H1 (cell line): ENCODE data around the gene GRAMD1B. TPM values are rescaled to one million over a fixed set of nuclear protein-coding genes. Genes with fewer than 3 reads are reported as not detected.

Experiments used
- CTCF ChIA-PET: fragments of 300-600 bp; sonication (Branson Sonifier 250); formaldehyde crosslinking; loops from one replicate; lab custom pipeline; 2021; ENCODE audit not compliant: partially characterized antibody; lab: Charles Lee
- POLR2A ChIA-PET: fragments of 300-600 bp; sonication (Branson Sonifier 250); formaldehyde crosslinking; loops from one replicate; lab custom pipeline; 2021; ENCODE audit warnings: inconsistent platforms; ENCODE audit not compliant: partially characterized antibody; lab: Charles Lee
- DNase-seq, 2 experiments: peaks; one replicate each; pipeline versions ENCODE4 v3.0.0 to v3.0.0-alpha.2; 2010 to 2022; ENCODE audit warnings: low spot score in 2 of 2, low read depth in 1 of 2, mixed read lengths in 1 of 2
- FAIRE-seq: peaks from 2 replicates; lab custom pipeline; 2011; peaks lifted over from hg19 to GRCh38; lab: Jason Lieb, UNC
- H2AFZ ChIP-seq: 2 replicates; pipeline ENCODE4 v1.8.1; 2012; ENCODE audit warnings: low read length, inconsistent platforms
- H2AK5ac ChIP-seq: 2 replicates; pipeline ENCODE4 v1.6.1; 2013; ENCODE audit warnings: low read depth, low read length
- H2BK120ac ChIP-seq: replicated peaks from 2 replicates; pipeline ENCODE3; 2013; ENCODE audit warnings: low read depth, low read length, inconsistent platforms
- H2BK12ac ChIP-seq: 2 replicates; pipeline ENCODE4 v1.6.1; 2013; ENCODE audit warnings: low read depth, low read length
- H2BK15ac ChIP-seq: 2 replicates; pipeline ENCODE4 v1.6.1; 2013; ENCODE audit warnings: low read length
- H2BK20ac ChIP-seq: 2 replicates; pipeline ENCODE4 v1.6.1; 2013; ENCODE audit warnings: low read length
- H2BK5ac ChIP-seq: 2 replicates; pipeline ENCODE4 v1.6.1; 2013; ENCODE audit warnings: low read depth, low read length
- H3K14ac ChIP-seq: 2 replicates; pipeline ENCODE4 v1.6.1; 2013; ENCODE audit warnings: inconsistent platforms; ENCODE audit not compliant: insufficient read length
- H3K18ac ChIP-seq: 2 replicates; pipeline ENCODE4 v1.6.1; 2013; ENCODE audit warnings: low read length; ENCODE audit errors: extremely low read depth
- H3K23ac ChIP-seq: 2 replicates; pipeline ENCODE4 v1.6.1; 2013; ENCODE audit warnings: inconsistent platforms; ENCODE audit not compliant: insufficient read length
- H3K23me2 ChIP-seq: 2 replicates; pipeline ENCODE4 v1.6.1; 2013; ENCODE audit warnings: low read depth, low read length
- H3K27ac ChIP-seq: 2 replicates; pipeline ENCODE4 v1.6.1; 2011; ENCODE audit warnings: low read depth, low read length, inconsistent platforms
- H3K27me3 ChIP-seq, 4 experiments: replicated peaks in 1 of 4; 1 replicate in 1 of 4; 2 replicates in 3 of 4; pipeline versions ENCODE4 v1.6.1 to v1.8.1; 2011 to 2013; ENCODE audit warnings: low read length in 3 of 4, mild to moderate bottlenecking in 3 of 4, inconsistent platforms in 2 of 4, mixed read lengths in 2 of 4, moderate library complexity in 1 of 4; ENCODE audit not compliant: control insufficient read depth in 3 of 4, insufficient read depth in 3 of 4; ENCODE audit errors: extremely low read depth in 1 of 4
- H3K36me3 ChIP-seq, 4 experiments: 2 replicates each; pipeline versions ENCODE4 v1.6.1 to v1.8.1; 2011 to 2013; ENCODE audit warnings: mild to moderate bottlenecking in 4 of 4, low read length in 3 of 4, moderate library complexity in 2 of 4, control low read depth in 1 of 4, inconsistent platforms in 1 of 4; ENCODE audit not compliant: insufficient read depth in 4 of 4, control insufficient read depth in 2 of 4
- H3K4ac ChIP-seq: replicated peaks from 2 replicates; pipeline ENCODE3; 2013; ENCODE audit warnings: low read length, low read depth, mixed read lengths, inconsistent platforms; ENCODE audit not compliant: insufficient read length
- H3K4me1 ChIP-seq, 4 experiments: replicated peaks in 1 of 4; 1 replicate in 1 of 4; 2 replicates in 3 of 4; pipeline versions ENCODE4 v1.6.1 to v1.8.1; 2011 to 2013; ENCODE audit warnings: low read length in 3 of 4, inconsistent platforms in 2 of 4, mixed read lengths in 1 of 4; ENCODE audit not compliant: insufficient read depth in 4 of 4, control insufficient read depth in 3 of 4
- H3K4me2 ChIP-seq, 2 experiments: 2 replicates each; pipeline versions ENCODE4 v1.6.1 to v1.8.1; 2011 to 2013; ENCODE audit warnings: low read depth in 2 of 2, low read length in 2 of 2, control low read depth in 1 of 2, inconsistent platforms in 1 of 2, mild to moderate bottlenecking in 1 of 2; ENCODE audit not compliant: insufficient read depth in 1 of 2
- H3K4me3 ChIP-seq, 4 experiments: fragments of 200-600, 300-600 bp in 1 of 4; sonication (generic), shearing (Covaris generic), sonication (Bioruptor Twin) in 1 of 4; 2 replicates each; pipeline versions ENCODE4 v1.5.1 to v1.8.1; 2011 to 2016; ENCODE audit warnings: low read length in 4 of 4, low read depth in 3 of 4, control low read depth in 2 of 4, inconsistent platforms in 2 of 4, mild to moderate bottlenecking in 2 of 4, mixed read lengths in 1 of 4, moderate library complexity in 1 of 4; ENCODE audit not compliant: insufficient read depth in 2 of 4; ENCODE audit errors: extremely low read depth in 1 of 4
- H3K56ac ChIP-seq: replicated peaks from 2 replicates; pipeline ENCODE3; 2013; ENCODE audit warnings: low read depth, mild to moderate bottlenecking, mixed read lengths, low read length, inconsistent platforms; ENCODE audit not compliant: insufficient read length
- H3K79me1 ChIP-seq: 2 replicates; pipeline ENCODE4 v1.6.1; 2013; ENCODE audit warnings: low read depth, low read length, control low read depth
- H3K79me2 ChIP-seq, 2 experiments: 2 replicates each; pipeline versions ENCODE4 v1.6.1 to v1.8.1; 2012 to 2013; ENCODE audit warnings: low read length in 2 of 2, mild to moderate bottlenecking in 2 of 2, inconsistent platforms in 1 of 2; ENCODE audit not compliant: insufficient read depth in 2 of 2, control insufficient read depth in 1 of 2
- H3K9ac ChIP-seq, 4 experiments: replicated peaks in 1 of 4; 1 replicate in 1 of 4; 2 replicates in 3 of 4; pipeline versions ENCODE4 v1.6.1 to v1.8.1; 2011 to 2013; ENCODE audit warnings: low read depth in 3 of 4, low read length in 3 of 4, control low read depth in 2 of 4, mild to moderate bottlenecking in 2 of 4, moderate library complexity in 2 of 4, inconsistent platforms in 1 of 4; ENCODE audit errors: extremely low read depth in 1 of 4
- H3K9me3 ChIP-seq, 2 experiments: 2 replicates each; pipeline versions ENCODE4 v1.6.1 to v1.8.1; 2012 to 2013; ENCODE audit warnings: mild to moderate bottlenecking in 2 of 2, moderate library complexity in 2 of 2, control low read depth in 1 of 2, inconsistent platforms in 1 of 2, low read depth in 1 of 2, low read length in 1 of 2, mixed read lengths in 1 of 2; ENCODE audit not compliant: insufficient read depth in 2 of 2
- H4K20me1 ChIP-seq, 2 experiments: replicated peaks in 1 of 2; 2 replicates each; pipeline versions ENCODE3 to v1.8.1; 2011 to 2013; ENCODE audit warnings: inconsistent platforms in 2 of 2, low read length in 2 of 2, mild to moderate bottlenecking in 1 of 2; ENCODE audit not compliant: insufficient read depth in 2 of 2, control insufficient read depth in 1 of 2
- H4K5ac ChIP-seq: 2 replicates; pipeline ENCODE4 v1.6.1; 2013; ENCODE audit warnings: low read length, low read depth, mixed read lengths, inconsistent platforms; ENCODE audit not compliant: insufficient read length
- H4K8ac ChIP-seq: 2 replicates; pipeline ENCODE4 v1.8.0; 2013; ENCODE audit warnings: mild to moderate bottlenecking, moderate library complexity, low read length, inconsistent platforms; ENCODE audit not compliant: insufficient read depth; ENCODE audit errors: extremely low read depth
- H4K91ac ChIP-seq: replicated peaks from 2 replicates; pipeline ENCODE3; 2013; ENCODE audit warnings: low read length, mixed read lengths, inconsistent platforms; ENCODE audit not compliant: insufficient read length
- KDM5A ChIP-seq: fragments of 200-600 bp; IDR thresholded peaks from 2 replicates; pipeline ENCODE4 v1.7.1; 2012; ENCODE audit warnings: mild to moderate bottlenecking, low read length, inconsistent platforms, mixed read lengths
- SAP30 ChIP-seq: fragments of 300-600 bp; sonication (generic); IDR thresholded peaks from 2 replicates; pipeline ENCODE4 v1.7.1; 2012; ENCODE audit warnings: low read length, moderate library complexity, mild to moderate bottlenecking, inconsistent platforms; ENCODE audit not compliant: insufficient read depth, insufficient replicate concordance
- SP4 ChIP-seq: IDR thresholded peaks from 2 replicates; pipeline ENCODE4 v1.6.1; 2012; ENCODE audit warnings: low read length, inconsistent platforms
- YY1 ChIP-seq: IDR thresholded peaks from 2 replicates; pipeline ENCODE4 v1.6.1; 2011; ENCODE audit warnings: low read depth, mild to moderate bottlenecking, low read length
- WGBS, 2 experiments: shearing (Covaris generic) in 1 of 2; methylation state at CpG; one replicate each; pipeline versions ENCODE4 v1.1.6 to v1.1.7; 2013 to 2015; ENCODE audit warnings: low lambda C conversion rate in 2 of 2, mixed read lengths in 2 of 2, inconsistent platforms in 1 of 2, low coverage in 1 of 2, missing lambda C conversion rate in 1 of 2; ENCODE audit not compliant: insufficient replicate concordance in 2 of 2, insufficient coverage in 1 of 2, insufficient read length in 1 of 2; ENCODE audit errors: extremely low coverage in 1 of 2, missing lambda C conversion rate in 1 of 2; 5-methylcytosine and 5-hydroxymethylcytosine counted together
- polyA plus RNA-seq, 7 experiments: library from polyadenylated mRNA; depleted of rRNA in 3 of 7; stranded (reverse) in 5 of 7; unstranded in 2 of 7; fragments of >200 nt in 5 of 7; fragments of 200-250 nt in 2 of 7; gene quantifications; 1 replicate in 5 of 7; 2 replicates in 1 of 7; 4 replicates in 1 of 7; pipeline versions ENCODE4 v1.2.1 to v1.2.3, GENCODE V29; 2011 to 2013; ENCODE audit warnings: missing spikeins in 2 of 7, mixed read lengths in 2 of 7
- total RNA-seq: library from RNA; stranded (reverse); fragmentation: NEBNext Ultra II Directional; extraction: Animal tissue kit (Norgen Biotek cat#: 25700); gene quantifications from 2 replicates; pipeline ENCODE4 v1.2.1, GENCODE V29; 2021

The GRAMD1B gene
- total and polyA plus RNA-seq, 2 of the 8 experiments (the other 6 are each of a cell fraction or from before 2014, with no cell fraction given) = 10.1 to 21.2 TPM

GRCh38 chr11:123451183-123451781 lies 21.2 kb downstream of the GRAMD1B start:
- no peak overlapping the region for H4K91ac ChIP-seq
- POLR2A ChIA-PET = no interaction called here
- H3K27me3 ChIP-seq = no peaks in the 10 kb centered on the region
- H4K5ac ChIP-seq = no peak overlapping the region
- no peak overlapping the region for H2AK5ac ChIP-seq
- FAIRE-seq (no peak), DNase-seq (no peak)
- H2BK5ac ChIP-seq = no peak overlapping the region
- H3K9me3 ChIP-seq = no peaks in the 10 kb centered on the region
- H3K4me1 ChIP-seq = peaks cover 0 to 7% (median 5%) of the 10 kb centered on the region in 4 experiments; a peak in 3 of 7 replicates
- no peak overlapping the region for H3K9ac ChIP-seq
- 90% methylated on average over 5 of the region's 5 CpGs; no CpG with 5 or more reads in 1 of the 2 experiments for WGBS, 2 experiments
- no peak overlapping the region for H3K18ac ChIP-seq
- H3K27ac ChIP-seq = no peak overlapping the region
- no peak overlapping the region for H2BK12ac ChIP-seq
- no peaks in the 10 kb centered on the region for H4K20me1 ChIP-seq
- no peaks in the 10 kb centered on the region for H3K79me2 ChIP-seq
- no peaks in the 10 kb centered on the region for H3K23me2 ChIP-seq
- no peaks in the 10 kb centered on the region for H3K79me1 ChIP-seq
- no peak overlapping the region for H2AFZ ChIP-seq
- no peak overlapping the region for H3K23ac ChIP-seq
- H3K4ac ChIP-seq = no peak overlapping the region
- no peak overlapping the region for H2BK20ac ChIP-seq
- no peak overlapping the region for H3K56ac ChIP-seq
- H3K36me3 ChIP-seq = no peaks in the 10 kb centered on the region
- no peak overlapping the region for H2BK15ac ChIP-seq
- H2BK120ac ChIP-seq = no peak overlapping the region
- H3K4me2 ChIP-seq = no peak overlapping the region
- no peak overlapping the region for H3K14ac ChIP-seq
- CTCF ChIA-PET = interaction anchor here (0.7 to 1.3 kb wide), 4 partner anchors 24 to 126 kb away, joined by 3 to 6 read pairs (median 3); no protein-coding TSS in a partner anchor
- no peak overlapping the region for H3K4me3 ChIP-seq
- no peak overlapping the region for H4K8ac ChIP-seq
- no peak for TF ChIP-seq SP4
- TF ChIP-seq KDM5A = no peak
- no peak for TF ChIP-seq YY1
- TF ChIP-seq SAP30 = no peak
